MM.1S (cell line): ENCODE data around the gene WNT2.

Experiments
- DNase-seq: peaks from one replicate; pipeline ENCODE4 v3.0.0-alpha.2; 2015
- H2AFZ ChIP-seq: fragments of 300-600 bp; sonication (generic); 2 replicates; pipeline ENCODE4 v1.6.0; 2016; ENCODE audit warnings: antibody characterized with exemption, low read length
- H3F3A ChIP-seq: fragments of 300-600 bp; sonication (generic); 2 replicates; pipeline ENCODE4 v1.6.1; 2016; ENCODE audit warnings: mild to moderate bottlenecking, antibody characterized with exemption, low read length, moderate library complexity, mixed read lengths; ENCODE audit not compliant: insufficient read depth
- H3K27ac ChIP-seq: fragments of 300-600 bp; sonication (generic); 2 replicates; pipeline ENCODE4 v1.5.1; 2016; ENCODE audit warnings: mild to moderate bottlenecking, low read length
- H3K27me3 ChIP-seq: fragments of 300-600 bp; sonication (generic); replicated peaks from 2 replicates; pipeline ENCODE4 v1.6.0; 2016; ENCODE audit warnings: low read length; ENCODE audit not compliant: insufficient read depth
- H3K36me3 ChIP-seq: fragments of 300-600 bp; sonication (generic); replicated peaks from 2 replicates; pipeline ENCODE4 v1.6.1; 2016; ENCODE audit warnings: mild to moderate bottlenecking, low read length, mixed read lengths; ENCODE audit not compliant: insufficient read depth
- H3K4me1 ChIP-seq: fragments of 300-600 bp; sonication (generic); 2 replicates; pipeline ENCODE4 v1.6.1; 2016; ENCODE audit warnings: low read length, mixed read lengths
- H3K4me2 ChIP-seq: fragments of 300-600 bp; sonication (generic); 2 replicates; pipeline ENCODE4 v1.6.0; 2016; ENCODE audit warnings: low read depth, low read length
- H3K4me3 ChIP-seq: fragments of 300-600 bp; sonication (generic); 2 replicates; pipeline ENCODE4 v1.5.1; 2016; ENCODE audit warnings: low read length, mixed read lengths
- H3K79me2 ChIP-seq: fragments of 300-600 bp; sonication (generic); 2 replicates; pipeline ENCODE4 v1.6.1; 2016; ENCODE audit warnings: mixed run types, low read length, mixed read lengths
- H3K9ac ChIP-seq: fragments of 300-600 bp; sonication (generic); 2 replicates; pipeline ENCODE4 v1.6.1; 2016; ENCODE audit warnings: low read length, mixed read lengths
- H3K9me2 ChIP-seq: fragments of 300-600 bp; sonication (generic); replicated peaks from 2 replicates; pipeline ENCODE4 v1.6.1; 2016; ENCODE audit warnings: mild to moderate bottlenecking, low read length, mixed read lengths; ENCODE audit not compliant: insufficient read depth
- H3K9me3 ChIP-seq: fragments of 300-600 bp; sonication (generic); replicated peaks from 2 replicates; pipeline ENCODE4 v1.6.1; 2016; ENCODE audit warnings: mild to moderate bottlenecking, low read length, mixed read lengths; ENCODE audit not compliant: insufficient read depth
- H4K20me1 ChIP-seq: fragments of 300-600 bp; sonication (generic); 2 replicates; pipeline ENCODE4 v1.6.1; 2016; ENCODE audit warnings: mild to moderate bottlenecking, low read length, moderate library complexity, mixed read lengths; ENCODE audit not compliant: insufficient read depth
- CTCF ChIP-seq: fragments of 300-600 bp; sonication (generic); IDR thresholded peaks from 2 replicates; pipeline ENCODE4 v1.5.1; 2016; ENCODE audit warnings: antibody characterized with exemption, low read length, mixed read lengths
- EZH2 ChIP-seq: fragments of 300-600 bp; sonication (generic); optimal IDR thresholded peaks from 2 replicates; pipeline ENCODE3; 2017; ENCODE audit warnings: low read depth, mild to moderate bottlenecking, antibody characterized with exemption, low read length, mixed read lengths
- EZH2phosphoT487 ChIP-seq: fragments of 300-600 bp; sonication (generic); IDR thresholded peaks from 2 replicates; pipeline ENCODE4 v1.6.1; 2018; ENCODE audit warnings: antibody characterized with exemption, low read length

Gene WNT2

GRCh38 chr7:117283779-117284178 is 39.1 kb downstream of the WNT2 start:
- no peak for DNase-seq
- Histone ChIP-seq H3K9ac (no peak overlapping the region), H4K20me1 (no peaks in the 10 kb centered on the region)

GRCh38 chr7:117283371-117283770 is 39.5 kb downstream of the WNT2 start:
- H3K9me2 ChIP-seq = no peaks in the 10 kb centered on the region
- H2AFZ ChIP-seq = no peak overlapping the region
- H3K79me2 ChIP-seq = no peaks in the 10 kb centered on the region
- H3F3A ChIP-seq = no peaks in the 10 kb centered on the region
- no peaks in the 10 kb centered on the region for H3K27me3 ChIP-seq
- no peak overlapping the region for H3K9ac ChIP-seq
- no peak for TF ChIP-seq CTCF
- no peak for TF ChIP-seq EZH2phosphoT487
- no peak for TF ChIP-seq EZH2
- no peaks in the 10 kb centered on the region for H3K9me3 ChIP-seq
- no peak overlapping the region for H3K4me3 ChIP-seq
- no peaks in the 10 kb centered on the region for H3K36me3 ChIP-seq
- H3K4me2 ChIP-seq = no peak overlapping the region
- DNase-seq = no peak
- H3K4me1 ChIP-seq = no peaks in the 10 kb centered on the region
- H3K27ac ChIP-seq = no peak overlapping the region
- no peaks in the 10 kb centered on the region for H4K20me1 ChIP-seq

More at GRCh38 chr7:117283779-117284178, 39.1 kb downstream of the WNT2 start:
- Histone ChIP-seq H3K9me2 (no peaks in the 10 kb centered on the region), H3K4me2 (no peak overlapping the region), H3K79me2 (no peaks in the 10 kb centered on the region), H2AFZ (no peak overlapping the region), H3K27me3 (no peaks in the 10 kb centered on the region), H3F3A (no peaks in the 10 kb centered on the region), H3K36me3 (no peaks in the 10 kb centered on the region), H3K9me3 (no peaks in the 10 kb centered on the region), H3K27ac (no peak overlapping the region), H3K4me3 (no peak overlapping the region), H3K4me1 (no peaks in the 10 kb centered on the region)
- TF ChIP-seq EZH2 (no peak), EZH2phosphoT487 (no peak), CTCF (no peak)

- H3F3A ChIP-seq = no peaks in the 10 kb centered on the region
- no peak overlapping the region for H2AFZ ChIP-seq
- H4K20me1 ChIP-seq = no peaks in the 10 kb centered on the region
- H3K79me2 ChIP-seq = no peaks in the 10 kb centered on the region
- no peaks in the 10 kb centered on the region for H3K36me3 ChIP-seq
- H3K4me1 ChIP-seq = no peaks in the 10 kb centered on the region
- H3K9ac ChIP-seq = no peak overlapping the region
- no peak overlapping the region for H3K27ac ChIP-seq
- DNase-seq = no peak
- no peak overlapping the region for H3K4me3 ChIP-seq
- no peaks in the 10 kb centered on the region for H3K9me3 ChIP-seq
- no peak for TF ChIP-seq EZH2phosphoT487
- no peak for TF ChIP-seq EZH2
- no peak for TF ChIP-seq CTCF
- no peak overlapping the region for H3K4me2 ChIP-seq
- H3K9me2 ChIP-seq = no peaks in the 10 kb centered on the region
- no peaks in the 10 kb centered on the region for H3K27me3 ChIP-seq
These were observed 40.5 kb downstream of the WNT2 start for GRCh38 chr7:117282239-117282812.
